Common myeloid progenitor, CD34-positive (primary cell): ENCODE data around the gene VIPR1.
A peak's percentile ranks its signal among the peaks of the same experiment; 100 is the strongest.

Experiments
- CTCF ChIA-PET: fragments of 350-600 bp; sonication (Branson Sonifier 250); formaldehyde crosslinking; loops from one replicate; lab custom pipeline; 2021; ENCODE audit warnings: antibody characterized with exemption; lab: Charles Lee
- POLR2A ChIA-PET: fragments of 350-600 bp; sonication (Branson Sonifier 250); formaldehyde crosslinking; loops from one replicate; lab custom pipeline; 2021; ENCODE audit warnings: antibody characterized with exemption; lab: Charles Lee
- DNase-seq, 3 donors: peaks; one replicate each; pipeline versions ENCODE4 v3.0.0 to v3.0.0-alpha.2; 2013
- H3K27ac ChIP-seq, 2 experiments: 1 replicate in 1 of 2; 2 replicates in 1 of 2; pipeline ENCODE4 v1.7.0; 2013; ENCODE audit warnings: inconsistent platforms in 2 of 2, low read length in 2 of 2, mild to moderate bottlenecking in 2 of 2, low read depth in 1 of 2, moderate library complexity in 1 of 2; ENCODE audit not compliant: severe bottlenecking in 2 of 2, insufficient read depth in 1 of 2, poor library complexity in 1 of 2
- H3K27me3 ChIP-seq, 5 experiments: replicated peaks in 2 of 5; 1 replicate in 3 of 5; 2 replicates in 2 of 5; pipeline versions ENCODE4 v1.6.1 to v1.7.0; 2013; ENCODE audit warnings: low read length in 4 of 5, mild to moderate bottlenecking in 2 of 5, moderate library complexity in 2 of 5, inconsistent platforms in 1 of 5; ENCODE audit not compliant: insufficient read depth in 5 of 5, control insufficient read depth in 4 of 5
- H3K36me3 ChIP-seq, 4 experiments: 1 replicate in 2 of 4; 2 replicates in 2 of 4; pipeline versions ENCODE4 v1.6.1 to v1.7.0; 2013; ENCODE audit warnings: low read length in 3 of 4, control low read depth in 1 of 4, mild to moderate bottlenecking in 1 of 4; ENCODE audit not compliant: control insufficient read depth in 4 of 4, insufficient read depth in 4 of 4
- H3K4me1 ChIP-seq, 4 experiments: 1 replicate in 3 of 4; 2 replicates in 1 of 4; pipeline versions ENCODE4 v1.6.1 to v1.7.1; 2013; ENCODE audit warnings: low read length in 3 of 4, mild to moderate bottlenecking in 3 of 4, control low read depth in 1 of 4, inconsistent platforms in 1 of 4, moderate library complexity in 1 of 4; ENCODE audit not compliant: control insufficient read depth in 4 of 4, insufficient read depth in 4 of 4; ENCODE audit errors: control extremely low read depth in 1 of 4
- H3K4me3 ChIP-seq, 7 experiments: 1 replicate in 4 of 7; 2 replicates in 3 of 7; pipeline versions ENCODE4 v1.5.1 to v1.7.0; 2013; ENCODE audit warnings: mild to moderate bottlenecking in 7 of 7, low read length in 6 of 7, moderate library complexity in 6 of 7, inconsistent platforms in 2 of 7, low read depth in 2 of 7, control low read depth in 1 of 7; ENCODE audit not compliant: insufficient read depth in 4 of 7, control insufficient read depth in 1 of 7; ENCODE audit errors: extremely low read depth in 1 of 7
- H3K9me3 ChIP-seq, 5 experiments: 1 replicate in 4 of 5; 2 replicates in 1 of 5; pipeline versions ENCODE4 v1.6.1 to v1.7.1; 2013; ENCODE audit warnings: low read length in 4 of 5, mild to moderate bottlenecking in 2 of 5, inconsistent platforms in 1 of 5, low read depth in 1 of 5, moderate library complexity in 1 of 5; ENCODE audit not compliant: control insufficient read depth in 4 of 5, insufficient read depth in 2 of 5; ENCODE audit errors: control extremely low read depth in 1 of 5
- WGBS: methylation state at CpG from one replicate; pipeline ENCODE4 v1.1.5; 2013; ENCODE audit not compliant: insufficient coverage; 5-methylcytosine and 5-hydroxymethylcytosine counted together

The VIPR1 gene

DNA sequence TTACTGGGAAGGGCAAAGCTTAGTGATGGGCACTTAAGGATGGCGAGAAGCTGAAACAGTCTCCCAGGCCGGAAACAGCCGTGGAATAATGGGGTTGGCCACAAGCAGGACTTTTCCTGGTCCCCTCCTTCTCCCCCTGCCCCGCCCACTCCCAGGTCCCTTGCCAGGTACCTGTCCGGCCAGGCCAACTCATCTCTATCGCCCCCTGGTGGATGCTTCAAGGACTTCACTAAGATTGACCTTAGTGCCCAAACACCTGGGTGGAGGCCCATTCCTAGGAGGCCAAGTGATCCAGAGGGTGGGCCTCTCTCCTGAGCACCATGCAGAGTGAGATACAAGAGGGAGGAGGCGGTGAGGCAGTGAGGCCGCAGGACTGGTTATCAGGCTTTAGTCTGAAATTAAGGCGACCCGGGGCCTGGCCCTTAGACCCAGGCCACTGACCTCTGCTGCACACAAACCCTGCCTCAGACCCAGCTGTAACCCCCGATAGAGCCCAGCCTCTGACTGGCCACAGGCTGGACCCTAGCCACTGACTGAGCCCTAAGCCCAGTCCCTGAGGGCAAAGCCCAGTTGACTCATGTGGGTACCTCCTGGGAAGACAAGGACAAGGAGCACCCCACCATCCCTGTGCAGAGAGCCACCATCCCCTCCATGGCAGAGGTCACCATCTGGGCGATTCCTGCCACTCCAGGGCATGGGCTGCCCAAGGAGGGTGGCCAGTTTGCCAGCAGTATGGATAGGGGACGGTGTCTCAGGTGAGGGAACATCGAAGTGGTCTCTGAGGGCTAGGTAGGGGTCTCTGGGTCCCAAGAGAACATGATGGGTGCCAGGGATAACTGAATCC lies 37.6 kb downstream of the VIPR1 start:
- peaks cover 0 to 4% (median 0%) of the 10 kb centered on the region in 4 experiments for H3K4me1 ChIP-seq
- no peaks in the 10 kb centered on the region for H3K27me3 ChIP-seq
- DNase-seq: peak; percentile 39 to 58 (median 49)
- POLR2A ChIA-PET: interaction anchor here (0.6 kb wide), 1 partner anchor 18 kb away, joined by 3 read pairs; no protein-coding TSS in a partner anchor
- H3K9me3 ChIP-seq: no peaks in the 10 kb centered on the region
- 36% methylated on average over 11 of the region's 14 CpGs for WGBS
- no peak overlapping the region for H3K4me3 ChIP-seq
- H3K27ac ChIP-seq: no peak overlapping the region
- CTCF ChIA-PET: interaction anchor here (0.7 to 3.3 kb wide), 7 partner anchors 9 to 310 kb away, joined by 3 to 18 read pairs (median 3); partner anchors contain the start of gene VIPR1
- H3K36me3 ChIP-seq: no peaks in the 10 kb centered on the region

DNA sequence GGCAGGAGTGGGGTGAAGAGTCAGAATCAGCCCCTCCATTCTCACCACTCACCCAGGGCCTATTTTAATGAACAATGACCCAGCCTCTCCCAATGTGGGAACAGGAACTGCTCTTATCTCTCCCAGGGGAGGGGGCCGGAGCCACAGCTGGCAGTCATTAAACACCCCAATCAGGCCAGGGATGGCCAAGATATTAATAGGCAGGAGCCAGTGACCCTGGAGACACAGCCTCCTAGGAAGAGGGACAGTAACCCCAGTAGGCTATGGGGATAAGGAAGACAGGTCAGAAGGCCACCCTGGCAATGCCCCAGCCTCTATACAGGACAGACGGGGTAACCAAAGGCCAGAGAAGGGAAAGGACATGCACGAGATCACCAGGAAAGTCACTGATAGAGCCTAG lies 38.6 kb downstream of the VIPR1 start:
- 100% methylated on average over 1 of the region's 3 CpGs for WGBS
- POLR2A ChIA-PET: no interaction called here

DNA sequence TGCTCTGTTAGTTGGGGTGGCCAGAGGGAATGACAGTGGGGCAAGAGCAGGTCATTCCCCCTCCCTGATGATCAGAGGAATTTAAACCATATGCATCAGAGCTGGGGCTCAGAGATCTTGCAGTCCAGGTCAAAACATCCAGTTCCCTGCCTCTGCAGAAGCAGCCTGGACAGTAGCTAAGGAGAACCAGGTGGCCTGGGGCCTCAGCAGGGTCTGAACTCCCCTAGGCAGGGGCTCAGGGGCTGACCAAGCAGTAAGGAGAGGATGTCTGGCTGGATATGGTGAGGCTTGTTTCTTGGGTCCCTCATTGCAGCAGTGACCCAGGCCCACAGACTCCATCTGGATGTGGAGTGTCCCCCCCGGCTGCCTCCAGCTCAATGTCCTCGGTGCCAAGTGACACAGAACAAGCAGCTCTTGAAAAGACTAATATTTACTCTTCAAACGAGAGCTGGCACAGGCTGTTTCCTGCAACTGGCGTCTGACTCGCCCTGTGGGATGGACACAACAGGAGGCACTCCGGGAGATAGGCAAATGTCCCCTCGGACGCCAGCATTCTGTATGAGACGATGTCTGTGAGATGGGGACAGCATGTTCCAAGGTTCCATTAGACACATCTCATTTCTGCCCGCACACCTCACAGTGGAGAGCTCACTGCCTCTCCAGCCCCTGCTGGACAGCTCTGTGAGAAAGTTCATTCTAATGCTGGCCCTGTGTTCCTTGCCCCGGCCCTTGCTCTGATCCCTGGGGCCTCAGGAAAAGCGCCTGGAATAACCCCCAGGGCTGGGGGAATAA lies 42.2 kb downstream of the VIPR1 start:
- WGBS: 95% methylated on average over 10 of the region's 12 CpGs
- ChIA-PET POLR2A (no interaction called here), CTCF (interaction anchor here (1.0 to 8.9 kb wide), 8 partner anchors 8 to 315 kb away, joined by 3 to 55 read pairs (median 14); partner anchors contain the start of gene VIPR1)
- Histone ChIP-seq H3K36me3 (peaks cover 0 to 12% (median 6%) of the 10 kb centered on the region in 4 experiments), H3K27ac (no peak overlapping the region), H3K4me3 (no peak overlapping the region), H3K27me3 (no peaks in the 10 kb centered on the region), H3K9me3 (no peaks in the 10 kb centered on the region), H3K4me1 (peaks cover 0 to 4% (median 0%) of the 10 kb centered on the region in 4 experiments)
- DNase-seq: no peak

More for the DNA sequence above, 38.6 kb downstream of the VIPR1 start:
- CTCF ChIA-PET: interaction anchor here (0.7 to 3.3 kb wide), 4 partner anchors 8 to 214 kb away, joined by 3 to 18 read pairs (median 10); partner anchors contain the start of gene VIPR1
- no peak overlapping the region for H3K4me3 ChIP-seq
- H3K27me3 ChIP-seq: no peaks in the 10 kb centered on the region
- no peaks in the 10 kb centered on the region for H3K36me3 ChIP-seq
- H3K9me3 ChIP-seq: no peaks in the 10 kb centered on the region
- H3K4me1 ChIP-seq: peaks cover 0 to 4% (median 0%) of the 10 kb centered on the region in 4 experiments
- no peak overlapping the region for H3K27ac ChIP-seq
- DNase-seq: no peak

DNA sequence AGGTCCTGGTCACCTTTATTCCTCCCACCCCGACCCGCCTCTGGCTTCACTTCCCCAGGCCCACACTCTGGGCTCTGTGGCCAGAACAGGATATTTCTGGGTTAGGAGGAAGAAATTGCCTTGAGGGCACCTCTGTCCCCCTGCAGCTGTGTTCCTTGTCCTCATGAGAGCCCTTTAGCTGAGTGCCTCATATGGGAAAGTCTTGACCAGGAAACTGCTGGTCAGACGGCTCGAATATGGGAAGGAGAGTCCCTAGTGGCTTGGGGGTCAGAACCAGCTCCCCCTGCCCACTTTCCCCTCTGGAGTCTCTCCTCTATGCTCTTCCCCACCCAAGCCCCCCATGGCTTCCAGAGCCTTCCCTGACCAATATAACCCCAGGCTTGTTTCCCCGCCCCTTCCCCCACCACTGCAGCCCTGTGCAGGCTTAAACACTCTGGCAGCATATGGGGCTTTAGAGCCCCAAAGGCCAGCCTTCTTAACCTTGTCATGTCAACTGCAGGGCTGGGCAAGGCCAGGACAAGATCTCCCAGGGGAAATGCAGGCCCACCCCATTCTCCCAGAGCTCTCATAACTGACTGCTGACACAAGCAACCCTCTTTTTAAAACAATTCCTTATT lies 42.9 kb downstream of the VIPR1 start:
- WGBS: 100% methylated on average over 3 of the region's 5 CpGs

DNA sequence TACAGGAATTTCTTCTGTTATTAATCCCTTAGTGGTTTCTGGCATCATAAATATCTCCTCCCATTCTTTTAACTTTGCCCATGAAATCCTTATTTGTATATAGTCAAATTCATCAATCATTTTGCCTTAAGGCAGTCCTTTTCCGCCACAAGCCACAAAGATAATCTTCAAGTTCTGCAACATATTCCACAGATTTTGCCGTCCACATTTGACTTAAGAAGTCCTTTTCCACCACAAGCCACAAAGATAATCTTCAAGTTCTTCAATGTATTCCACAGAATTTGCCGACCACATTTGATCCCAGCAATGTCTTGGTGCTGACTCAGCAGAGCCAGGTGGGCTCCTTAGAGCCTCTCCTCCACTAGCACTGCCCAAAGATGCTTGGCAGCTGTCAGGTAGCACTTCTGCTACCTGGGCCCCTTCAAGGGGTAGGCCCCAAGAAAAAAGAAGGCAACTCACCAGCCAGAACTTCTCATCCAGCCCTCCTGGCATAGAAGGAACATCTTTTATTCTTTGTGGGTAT lies 44.3 kb downstream of the VIPR1 start:
- H3K36me3 ChIP-seq: peaks cover 3 to 22% (median 13%) of the 10 kb centered on the region in 4 experiments
- POLR2A ChIA-PET: no interaction called here
- CTCF ChIA-PET: interaction anchor here (0.7 to 8.9 kb wide), 15 partner anchors 10 to 317 kb away, joined by 3 to 55 read pairs (median 4); partner anchors contain the start of gene VIPR1
- whole genome bisulfite sequencing: 94% methylated on average over 3 of the region's 3 CpGs
- H3K27ac ChIP-seq: no peak overlapping the region
- H3K4me1 ChIP-seq: peaks cover 0 to 4% (median 0%) of the 10 kb centered on the region in 4 experiments
- DNase-seq: no peak
- no peaks in the 10 kb centered on the region for H3K27me3 ChIP-seq
- H3K4me3 ChIP-seq: no peak overlapping the region
- H3K9me3 ChIP-seq: no peaks in the 10 kb centered on the region

More for the DNA sequence above, 42.9 kb downstream of the VIPR1 start:
- ChIA-PET POLR2A (no interaction called here), CTCF (interaction anchor here (0.8 to 8.9 kb wide), 12 partner anchors 9 to 316 kb away, joined by 3 to 55 read pairs (median 6); partner anchors contain the start of gene VIPR1)
- DNase-seq: no peak
- H3K27me3 ChIP-seq: no peaks in the 10 kb centered on the region
- H3K4me1 ChIP-seq: peaks cover 0 to 4% (median 0%) of the 10 kb centered on the region in 4 experiments
- peaks cover 0 to 14% (median 9%) of the 10 kb centered on the region in 4 experiments for H3K36me3 ChIP-seq
- H3K9me3 ChIP-seq: no peaks in the 10 kb centered on the region
- no peak overlapping the region for H3K27ac ChIP-seq
- H3K4me3 ChIP-seq: no peak overlapping the region

DNA sequence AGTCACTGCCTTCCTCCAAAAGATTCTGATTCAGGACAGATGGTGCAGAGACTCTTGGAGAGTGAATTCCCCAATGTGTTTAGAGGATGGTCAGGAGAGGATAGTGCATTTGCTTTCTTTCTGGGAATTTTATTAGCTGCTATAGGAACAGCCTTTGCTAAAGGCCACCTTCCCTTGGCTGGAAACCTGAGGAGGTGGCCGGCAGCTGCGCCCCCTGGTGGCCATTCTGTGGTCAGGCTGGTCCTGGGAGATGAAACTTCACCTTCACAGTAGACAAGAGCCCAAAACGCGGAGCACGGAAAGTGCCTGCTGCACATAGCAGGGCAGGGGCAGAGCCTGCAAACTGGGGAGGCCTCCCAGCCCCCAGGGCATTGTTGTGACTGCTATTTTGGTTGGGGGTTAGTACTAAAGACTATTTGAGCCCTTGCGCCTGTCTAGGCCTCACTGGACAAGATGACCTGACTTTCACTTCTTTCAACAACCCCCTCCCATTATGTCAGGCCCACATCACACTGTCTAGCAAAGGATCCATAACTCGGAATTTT lies 45.0 kb downstream of the VIPR1 start:
- Histone ChIP-seq H3K36me3 (peaks cover 3 to 25% (median 16%) of the 10 kb centered on the region in 4 experiments), H3K4me3 (no peak overlapping the region), H3K27me3 (no peaks in the 10 kb centered on the region), H3K27ac (no peak overlapping the region), H3K9me3 (no peaks in the 10 kb centered on the region), H3K4me1 (peaks cover 0 to 2% (median 0%) of the 10 kb centered on the region in 4 experiments)
- DNase-seq: peak; percentile 42 to 61 (median 56)
- ChIA-PET POLR2A (no interaction called here), CTCF (interaction anchor here (0.7 to 8.9 kb wide), 15 partner anchors 9 to 300 kb away, joined by 3 to 55 read pairs (median 4); partner anchors contain the start of gene VIPR1)
- 52% methylated on average over 7 of the region's 7 CpGs for WGBS
